ENCODE data around the gene PRR36. TPM values are rescaled to one million over a fixed set of nuclear protein-coding genes. Genes with fewer than 3 reads are reported as not detected.

Gene PRR36
- polyA plus RNA-seq, 4 donors, result 3.7 to 12.5 (median 7.2) TPM

DNA sequence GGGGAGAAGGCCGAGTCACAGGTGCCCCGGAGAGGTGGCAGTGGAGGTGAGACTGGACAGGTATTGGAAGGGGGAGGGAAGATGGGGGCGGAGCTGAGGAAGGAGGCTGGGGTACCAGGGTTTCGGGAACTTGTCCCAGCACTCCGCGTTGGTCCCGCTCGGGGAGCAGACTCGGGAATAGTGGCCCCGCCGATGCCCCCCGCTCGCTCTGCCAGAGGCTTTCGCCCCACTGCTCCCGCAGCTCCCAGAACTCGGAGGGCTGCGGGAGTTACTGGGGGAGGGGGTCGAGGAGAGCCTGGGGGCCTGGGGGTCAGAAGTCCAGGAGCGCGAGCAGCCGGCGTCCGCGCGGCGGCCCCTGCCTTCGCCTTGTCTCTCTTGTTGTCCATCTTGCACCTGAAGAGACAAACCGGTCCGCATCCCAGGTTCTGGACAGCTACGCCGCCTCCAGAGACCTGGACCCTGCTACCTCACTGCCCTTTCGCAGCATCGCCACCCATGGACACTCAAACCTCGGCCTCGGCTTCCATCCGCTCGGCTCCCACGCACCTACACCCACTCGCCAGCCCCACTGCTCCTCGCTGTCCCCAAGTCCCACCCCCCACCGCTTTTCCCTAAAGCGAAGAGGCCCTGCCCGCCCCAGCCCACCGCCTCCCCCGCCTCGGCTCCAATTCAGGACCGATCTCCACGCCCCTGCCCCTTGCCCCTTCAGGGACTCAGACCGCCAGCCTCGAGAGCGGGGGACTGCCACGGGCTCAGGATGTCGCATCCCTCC lies 700 bp downstream of the PRR36 start:
- no peak for DNase-seq (ENCODE audit: low read depth in 4 of 4, low spot score in 2 of 4)

DNA sequence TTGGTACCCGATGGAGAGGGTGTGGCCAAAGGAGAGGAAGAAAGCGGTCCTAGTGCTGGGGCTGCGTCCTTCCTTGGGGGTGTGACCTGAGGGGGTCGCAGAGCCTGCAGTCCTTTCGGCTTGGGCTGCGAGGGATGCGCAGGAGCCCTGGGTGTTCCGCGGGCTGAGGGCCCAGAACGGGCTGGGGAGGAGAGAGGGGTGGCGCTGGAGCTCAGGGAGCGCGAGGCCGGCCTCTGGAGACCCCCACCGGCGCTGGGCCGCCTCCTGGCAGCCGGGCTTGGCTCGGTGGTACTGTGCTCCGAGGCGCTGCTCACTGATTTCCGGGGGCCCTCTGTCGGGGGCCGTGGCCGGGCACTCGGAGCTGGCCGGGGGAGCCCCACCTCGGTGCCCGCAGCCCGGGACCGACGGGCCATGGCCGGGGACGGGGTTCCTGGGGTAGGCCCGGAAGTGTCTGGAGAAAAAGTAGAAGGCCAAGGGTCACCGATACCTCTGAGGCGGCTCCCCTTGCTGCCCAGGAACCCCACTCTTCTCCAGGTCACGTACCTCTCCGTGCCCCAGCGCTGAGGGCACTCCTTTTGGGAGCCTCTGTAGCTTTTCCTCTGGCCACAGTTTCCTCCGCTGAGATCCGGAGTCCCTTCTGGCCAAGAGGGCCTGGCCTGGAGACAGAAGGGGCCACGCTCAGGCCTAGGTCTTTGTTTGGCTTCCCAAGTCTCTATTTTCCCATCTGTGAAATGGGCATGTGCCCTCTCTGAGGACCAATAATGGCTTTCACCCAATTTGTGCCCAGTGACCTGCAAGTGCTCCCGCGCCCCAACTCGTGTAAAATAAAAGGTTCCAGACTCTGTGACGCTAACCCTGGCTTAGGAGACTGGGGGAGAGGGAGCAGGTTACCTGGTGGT lies 1.6 kb downstream of the PRR36 start:
- no peak for DNase-seq (ENCODE audit: low read depth in 4 of 4, low spot score in 2 of 4)

DNA sequence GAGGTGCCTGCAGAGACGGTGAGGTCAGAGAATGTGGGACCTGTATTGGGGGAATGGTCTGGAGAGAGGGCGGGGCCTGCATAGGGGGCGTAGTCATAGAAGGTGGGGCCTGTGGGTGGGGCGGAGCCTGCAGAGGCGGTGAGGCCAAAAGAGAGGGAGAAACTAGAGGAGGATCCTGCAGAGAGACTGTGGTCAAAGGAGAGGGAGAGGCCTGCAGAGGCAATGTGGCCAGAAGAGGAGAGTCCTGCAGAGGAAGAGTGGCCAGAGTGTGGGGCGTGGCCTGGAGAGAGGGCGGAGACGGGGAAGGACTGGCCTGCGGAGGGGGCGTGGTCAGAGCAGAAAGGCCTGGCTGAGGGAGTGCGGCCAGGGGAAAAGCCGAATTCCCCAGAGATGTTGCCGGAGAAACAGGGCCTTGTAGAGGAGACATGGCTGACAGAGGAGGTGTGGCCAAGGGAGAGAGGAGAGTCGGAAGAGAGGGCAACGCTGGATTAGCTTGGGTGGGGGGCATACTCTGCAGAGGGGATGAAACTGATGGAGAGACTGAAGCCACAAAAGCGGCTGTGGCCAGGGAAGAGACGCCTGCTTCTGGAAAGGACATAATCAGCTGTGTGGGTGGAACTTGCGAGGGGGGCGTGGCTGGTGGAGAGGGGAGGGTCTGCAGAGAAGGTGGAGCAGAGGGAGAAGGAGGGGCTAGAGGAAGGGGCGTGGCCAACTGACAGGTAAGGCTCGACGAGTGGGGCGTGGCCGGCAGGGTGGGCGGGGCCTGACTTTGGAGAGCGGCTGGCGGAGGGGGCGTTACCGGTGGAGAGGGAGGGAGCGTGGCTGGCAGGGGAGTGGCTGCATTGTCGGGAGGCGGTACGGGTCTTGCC lies 2.5 kb downstream of the PRR36 start:
- no peak for DNase-seq (ENCODE audit: low read depth in 4 of 4, low spot score in 2 of 4)

DNA sequence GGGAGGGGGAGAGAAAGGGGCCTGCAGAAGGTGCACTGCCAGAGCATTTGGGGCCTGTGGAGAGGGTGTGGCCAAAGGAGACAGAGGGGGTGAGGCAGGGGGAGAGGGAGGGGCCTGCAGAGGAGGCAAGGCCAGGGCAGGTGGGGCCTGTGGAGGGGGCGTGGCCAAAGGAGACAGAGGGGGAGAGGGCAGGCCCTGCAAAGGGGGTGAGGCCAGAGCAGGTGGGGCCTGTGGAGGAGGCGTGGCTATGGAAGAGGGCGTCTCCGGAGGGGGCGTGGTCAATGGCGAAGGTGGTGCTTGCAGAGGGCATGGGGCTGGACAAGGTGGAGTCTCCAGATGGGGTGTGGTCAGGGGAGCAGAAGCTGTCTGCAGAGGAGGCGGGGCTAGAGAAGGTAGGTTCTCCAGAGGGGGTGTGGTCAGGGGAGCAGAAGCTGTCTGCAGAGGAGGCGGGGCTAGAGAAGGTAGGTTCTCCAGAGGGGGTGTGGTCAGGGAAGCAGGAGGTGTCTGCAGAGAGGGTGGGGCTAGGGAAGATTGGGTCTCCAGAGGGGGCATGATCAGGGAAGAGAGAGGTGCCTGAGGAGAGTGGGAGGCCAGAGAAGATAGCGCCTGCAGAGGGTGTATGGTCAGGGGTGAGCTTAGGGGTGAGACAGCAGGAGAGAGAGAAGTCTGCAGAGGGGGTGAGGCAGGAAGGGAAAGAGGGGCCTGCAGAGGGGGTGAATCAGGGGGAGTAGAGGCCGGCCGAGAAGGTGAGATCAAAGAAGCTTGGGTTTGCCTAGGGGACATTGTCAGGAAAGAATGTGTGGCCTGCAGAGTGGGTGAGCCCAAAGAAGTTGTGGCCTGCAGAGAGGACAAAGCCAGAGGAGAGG lies 3.4 kb downstream of the PRR36 start:
- DNase-seq (ENCODE audit: low read depth in 4 of 4, low spot score in 2 of 4), result no peak

DNA sequence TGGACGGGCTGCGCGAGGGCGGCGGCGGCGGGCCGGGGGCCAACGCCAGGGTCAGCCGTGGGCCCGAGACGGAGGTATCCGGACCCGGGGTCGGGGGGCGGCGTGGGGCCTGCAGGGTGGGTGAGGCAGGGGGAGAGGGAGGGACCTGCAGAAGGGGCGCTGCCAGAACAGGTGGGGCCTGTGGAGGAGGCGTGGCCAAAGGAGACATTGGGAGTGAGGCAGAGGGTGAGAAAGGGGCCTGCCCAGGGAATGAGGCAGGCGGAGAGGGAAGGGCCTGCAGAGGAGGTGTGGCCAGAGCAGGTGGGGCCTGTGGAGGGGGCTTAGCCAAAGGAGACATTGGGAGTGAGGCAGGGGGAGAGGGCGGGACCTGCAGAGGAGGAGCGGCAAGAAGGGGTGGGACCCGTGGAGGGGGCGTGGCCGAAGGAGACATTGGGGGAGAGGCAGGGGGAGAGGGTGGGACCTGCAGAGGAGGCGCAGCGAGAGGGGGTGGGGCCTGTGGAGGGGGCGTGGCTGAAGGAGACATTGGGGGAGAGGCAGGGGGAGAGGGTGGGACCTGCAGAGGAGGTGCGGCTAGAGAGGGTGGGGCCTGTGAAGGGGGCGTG lies 4.2 kb downstream of the PRR36 start:
- no peak for DNase-seq (ENCODE audit: low read depth in 4 of 4, low spot score in 2 of 4)

DNA sequence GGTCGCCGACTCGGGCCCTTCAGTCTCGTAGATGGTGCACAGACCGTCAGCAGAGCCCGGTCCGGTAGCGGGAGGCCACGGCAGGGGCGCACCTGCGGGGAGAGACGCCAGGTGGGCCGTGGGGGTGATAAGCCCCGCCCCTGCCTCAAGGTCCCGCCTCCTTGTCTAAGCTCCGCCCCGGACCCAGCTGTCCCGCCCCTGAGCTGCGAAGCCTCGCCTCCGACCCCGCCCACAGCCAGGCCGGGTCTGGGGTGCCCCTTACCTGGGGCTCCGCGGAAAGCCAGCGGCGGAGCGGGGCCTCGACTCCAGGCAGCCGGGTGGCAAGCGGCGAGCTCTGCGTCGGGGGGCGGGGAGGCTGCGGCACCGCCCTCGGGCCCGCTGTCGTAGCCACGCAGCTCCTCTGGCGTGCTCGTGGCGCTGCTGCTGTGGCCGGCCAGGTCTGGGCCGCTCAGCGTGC lies 4.7 kb downstream of the PRR36 start:
- no peak for DNase-seq (ENCODE audit: low read depth in 4 of 4, low spot score in 2 of 4)

DNA sequence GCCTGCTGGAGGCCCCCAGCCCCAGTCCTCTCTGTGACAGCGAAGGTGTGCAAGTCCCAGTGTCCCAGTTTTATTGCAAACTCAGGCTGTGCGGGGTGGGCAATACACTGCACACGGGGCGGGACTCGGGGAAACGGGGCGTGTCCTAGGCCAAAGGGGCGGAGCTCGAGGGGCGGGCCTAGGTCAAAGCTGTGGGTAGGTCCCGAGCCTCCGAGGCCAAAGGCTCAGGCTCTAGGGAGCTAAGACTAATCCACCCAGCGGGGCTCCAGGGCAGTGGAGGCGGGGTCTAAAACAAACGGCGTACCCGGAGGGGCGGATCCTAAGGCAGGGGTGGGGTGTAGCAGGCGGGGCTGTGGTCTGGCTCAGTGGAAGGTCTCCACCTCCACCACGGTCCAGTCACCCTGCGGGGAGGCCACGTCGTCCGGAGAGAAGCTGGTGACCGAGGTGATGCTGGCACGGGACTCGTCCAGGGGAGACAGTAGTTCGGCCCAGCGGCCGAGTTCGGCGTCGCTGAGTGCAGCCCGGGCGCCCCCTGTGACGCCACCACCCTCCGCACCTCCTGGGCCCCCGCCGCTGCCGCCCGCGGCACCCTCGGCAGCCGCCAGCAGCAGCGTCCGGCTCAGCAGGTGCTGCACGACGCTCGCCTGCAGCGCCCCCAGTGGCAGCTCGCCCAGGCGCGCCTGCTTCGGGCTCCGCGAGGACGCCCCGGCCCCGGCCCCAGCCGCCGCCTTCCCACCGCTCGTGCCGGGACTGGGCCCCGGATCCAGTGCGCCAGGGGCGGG lies 5.3 kb downstream of the PRR36 start:
- no peak for DNase-seq (ENCODE audit: low read depth in 4 of 4, low spot score in 2 of 4)

DNA sequence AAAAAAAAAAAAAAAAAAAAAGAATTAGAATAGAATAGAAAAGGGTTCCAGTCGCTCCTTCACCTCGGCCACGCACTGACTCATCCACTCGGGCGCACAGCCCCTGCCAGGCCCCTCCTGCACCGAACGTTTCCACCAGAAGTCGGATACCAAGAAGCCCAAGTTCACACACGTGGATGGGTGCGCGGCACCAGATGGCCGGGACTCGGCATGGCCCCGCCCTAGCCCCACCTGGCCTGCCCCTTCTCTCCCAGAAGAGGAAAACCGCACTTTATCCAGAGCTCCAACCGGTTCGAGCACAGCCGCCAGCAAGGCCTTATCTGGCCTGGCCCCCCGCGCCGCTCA lies 5.9 kb downstream of the PRR36 start:
- DNase-seq (ENCODE audit: low read depth in 4 of 4, low spot score in 2 of 4), result no peak

DNA sequence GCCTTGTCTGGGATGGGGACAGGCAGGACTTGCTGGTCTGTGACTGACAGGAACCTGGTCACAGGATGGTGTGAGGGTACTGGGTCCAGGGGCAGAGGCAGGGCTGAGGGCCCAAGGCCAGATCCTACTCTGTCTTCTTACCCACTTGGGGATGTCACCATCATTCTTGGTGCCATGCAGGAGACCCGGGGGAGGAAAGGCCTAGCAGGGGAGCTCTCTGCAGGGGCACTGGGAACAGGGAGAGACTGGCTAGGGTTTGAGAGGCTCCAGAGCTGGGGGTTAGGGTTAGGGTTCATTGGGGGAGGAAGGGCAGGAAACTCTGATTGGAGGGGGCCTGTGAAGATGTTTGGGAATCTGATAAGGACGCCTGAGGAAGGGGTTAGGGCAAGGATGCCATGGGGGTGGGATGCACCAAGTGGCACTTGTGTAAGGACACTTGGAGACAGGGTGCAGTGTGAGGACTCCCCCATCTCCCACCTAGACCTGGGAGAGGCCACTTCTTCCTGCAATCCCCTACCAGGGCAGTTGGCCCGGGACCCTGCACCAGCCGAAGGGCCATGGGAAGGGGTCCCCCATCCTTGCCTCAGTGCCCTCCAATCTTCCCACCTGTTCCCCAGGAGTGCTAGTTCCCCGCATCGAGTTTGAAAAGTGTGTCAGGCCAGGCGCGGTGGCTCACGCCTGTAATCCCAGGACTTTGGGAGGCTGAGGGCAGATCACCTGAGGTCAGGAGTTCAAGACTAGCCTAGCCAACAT lies 6.9 kb downstream of the PRR36 start:
- no peak for DNase-seq (ENCODE audit: low read depth in 4 of 4, low spot score in 2 of 4)

DNA sequence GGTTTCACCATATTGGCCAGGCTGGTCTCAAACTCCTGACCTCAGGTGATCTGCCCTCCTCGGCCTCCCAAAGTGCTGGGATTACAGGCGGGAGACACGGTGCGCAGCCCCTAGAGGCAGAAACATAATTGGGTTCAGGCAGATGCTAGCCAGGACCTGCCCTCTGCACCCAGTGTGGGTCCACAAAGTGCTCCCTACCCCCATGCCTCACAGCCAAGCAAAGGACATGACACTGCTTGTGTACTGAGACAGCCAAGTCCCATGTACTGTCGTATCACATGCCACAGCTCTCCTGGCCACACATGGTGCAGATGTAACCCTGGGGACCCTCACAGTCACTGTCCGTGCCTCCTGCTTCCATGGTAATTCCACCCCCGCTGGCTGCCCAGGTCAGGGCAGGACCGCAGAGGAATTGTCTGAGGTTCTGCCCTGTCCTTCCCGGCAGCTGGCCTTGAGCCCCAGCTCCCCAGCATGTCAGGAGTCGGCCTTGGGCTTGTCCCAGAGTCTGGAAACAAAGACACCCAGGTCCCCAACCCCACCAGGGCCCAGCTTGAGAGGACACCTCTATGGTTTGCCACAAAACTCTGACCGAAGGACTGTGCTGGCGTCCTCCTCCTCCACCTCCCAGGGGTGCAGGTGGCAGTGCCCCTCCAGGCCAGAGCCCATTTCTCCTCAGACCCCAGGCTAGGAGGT lies 7.6 kb downstream of the PRR36 start:
- DNase-seq (ENCODE audit: low read depth in 4 of 4, low spot score in 2 of 4), result no peak

DNA sequence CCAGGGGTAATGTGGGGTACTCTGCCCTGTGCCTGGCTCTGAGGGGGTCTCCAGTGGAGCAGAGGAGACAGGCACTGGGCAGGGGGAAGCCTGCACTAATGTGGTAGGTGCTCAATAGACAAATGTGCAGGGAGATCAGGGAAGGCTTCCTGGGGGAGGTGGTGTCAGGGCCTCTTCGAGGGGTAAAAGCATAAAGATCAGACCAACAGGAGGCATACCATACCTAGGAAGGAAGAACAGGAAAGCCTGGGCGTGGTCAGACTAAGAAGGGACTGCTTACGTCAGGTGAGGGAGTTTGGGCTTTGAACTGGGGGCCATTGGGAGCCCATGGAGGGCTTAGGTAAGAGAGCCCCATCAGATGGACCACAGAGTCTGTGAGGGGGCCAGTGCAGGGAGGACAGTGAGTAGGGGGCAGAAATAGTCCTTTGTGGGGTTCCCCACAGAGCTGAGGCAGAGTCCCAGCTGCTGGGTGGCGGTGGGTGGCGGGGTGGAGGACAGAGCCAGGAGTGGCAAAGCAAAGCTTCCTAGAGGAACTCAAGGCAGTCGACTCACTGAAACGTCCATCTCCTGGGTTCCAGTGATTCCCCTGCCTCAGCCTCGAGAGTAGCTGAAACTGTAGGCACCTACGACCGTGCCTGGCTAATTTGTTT lies 8.8 kb downstream of the PRR36 start:
- DNase-seq (ENCODE audit: low read depth in 4 of 4, low spot score in 2 of 4), result no peak

DNA sequence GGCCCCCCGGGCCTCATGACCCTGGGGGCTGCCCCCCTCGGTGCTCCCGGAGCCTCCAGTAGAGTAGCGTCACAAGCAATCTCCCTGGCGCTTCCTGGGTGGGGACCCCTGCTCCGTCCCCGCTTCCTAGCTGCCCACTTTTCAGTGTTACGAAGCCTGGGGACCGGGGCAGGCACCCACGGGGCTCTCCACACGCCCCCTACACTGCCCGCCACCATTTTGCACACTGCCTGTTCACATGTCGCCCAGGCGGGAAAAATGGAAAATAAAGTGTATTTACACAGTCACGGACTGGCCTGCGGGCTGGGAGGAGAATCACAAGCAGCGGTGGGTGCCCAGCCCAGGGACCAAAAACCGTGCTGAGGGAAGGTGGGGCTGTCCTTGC lies 9.5 kb downstream of the PRR36 start:
- DNase-seq (ENCODE audit: low read depth in 4 of 4, low spot score in 2 of 4), result no peak

DNA sequence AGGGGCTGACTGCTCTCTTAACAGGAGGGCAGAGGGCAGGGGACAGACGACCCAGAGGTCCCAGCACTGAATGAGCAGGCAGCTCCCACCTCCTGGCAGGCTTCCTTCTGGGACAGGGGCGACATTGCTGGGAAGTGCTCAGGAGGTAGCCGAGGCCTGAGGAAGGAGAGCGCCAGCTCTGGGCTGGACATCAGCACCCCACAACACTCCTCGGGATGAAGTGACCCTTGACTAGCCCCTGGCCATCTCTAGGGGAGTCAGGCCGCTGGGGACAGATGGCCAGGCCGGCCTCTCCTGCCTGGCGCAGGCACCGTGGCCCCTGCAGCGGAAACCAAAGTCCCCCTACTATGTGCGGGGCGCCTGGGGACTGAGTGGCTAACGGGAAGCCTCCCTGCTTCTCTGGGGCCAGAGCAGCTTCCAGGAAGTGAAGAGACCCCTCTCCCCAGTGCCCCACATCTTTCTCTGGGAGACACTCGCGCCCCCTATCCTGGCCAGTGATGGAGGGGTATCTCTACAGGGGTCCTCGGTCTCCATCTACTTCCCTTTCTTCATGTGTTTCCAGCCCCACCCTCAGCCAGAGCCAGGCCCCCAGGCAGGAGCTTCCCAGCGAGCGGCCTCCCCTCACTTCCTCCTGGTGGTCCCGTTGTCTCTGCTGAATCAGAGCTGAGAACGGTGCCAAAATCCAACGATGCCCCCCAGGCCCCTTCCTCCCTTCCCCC lies 10.1 kb downstream of the PRR36 start:
- no peak for DNase-seq (ENCODE audit: low read depth in 4 of 4, low spot score in 2 of 4)

DNA sequence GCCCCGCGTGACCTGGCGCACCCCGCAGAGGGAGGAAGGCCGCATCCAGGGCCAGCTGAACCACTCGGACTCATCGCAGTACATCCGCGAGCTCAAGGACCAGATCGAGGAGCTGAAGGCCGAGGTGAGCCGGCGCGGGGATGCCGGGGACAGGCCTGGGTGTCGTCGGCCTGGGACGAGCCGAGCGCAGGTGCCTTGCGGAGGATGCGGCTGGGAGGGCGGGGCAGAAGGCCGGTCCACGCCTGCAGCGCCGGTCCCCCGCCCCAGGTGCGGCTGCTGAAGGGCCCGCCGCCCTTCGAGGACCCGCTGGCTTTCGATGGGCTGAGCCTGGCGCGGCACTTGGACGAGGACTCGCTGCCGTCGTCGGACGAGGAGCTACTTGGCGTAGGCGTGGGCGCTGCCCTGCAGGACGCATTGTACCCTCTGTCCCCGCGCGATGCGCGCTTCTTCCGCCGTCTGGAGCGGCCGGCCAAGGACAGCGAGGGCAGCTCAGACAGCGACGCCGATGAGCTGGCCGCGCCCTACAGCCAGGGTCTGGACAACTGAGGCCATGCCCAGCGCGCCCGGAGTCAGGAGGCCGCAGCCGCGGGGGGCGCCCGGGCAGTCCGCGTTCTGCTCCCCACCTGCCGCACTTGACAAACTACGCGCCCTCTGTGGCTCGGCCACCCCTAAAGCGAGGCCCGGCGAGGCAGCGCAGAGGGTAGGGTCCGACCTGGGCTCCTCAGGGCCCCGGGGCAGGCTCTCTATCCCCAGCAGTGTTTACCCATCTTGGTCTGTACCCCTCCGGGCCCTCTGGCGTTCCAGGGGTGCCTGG lies 10.8 kb downstream of the PRR36 start:
- DNase-seq (ENCODE audit: low read depth in 4 of 4, low spot score in 2 of 4), result no peak

DNA sequence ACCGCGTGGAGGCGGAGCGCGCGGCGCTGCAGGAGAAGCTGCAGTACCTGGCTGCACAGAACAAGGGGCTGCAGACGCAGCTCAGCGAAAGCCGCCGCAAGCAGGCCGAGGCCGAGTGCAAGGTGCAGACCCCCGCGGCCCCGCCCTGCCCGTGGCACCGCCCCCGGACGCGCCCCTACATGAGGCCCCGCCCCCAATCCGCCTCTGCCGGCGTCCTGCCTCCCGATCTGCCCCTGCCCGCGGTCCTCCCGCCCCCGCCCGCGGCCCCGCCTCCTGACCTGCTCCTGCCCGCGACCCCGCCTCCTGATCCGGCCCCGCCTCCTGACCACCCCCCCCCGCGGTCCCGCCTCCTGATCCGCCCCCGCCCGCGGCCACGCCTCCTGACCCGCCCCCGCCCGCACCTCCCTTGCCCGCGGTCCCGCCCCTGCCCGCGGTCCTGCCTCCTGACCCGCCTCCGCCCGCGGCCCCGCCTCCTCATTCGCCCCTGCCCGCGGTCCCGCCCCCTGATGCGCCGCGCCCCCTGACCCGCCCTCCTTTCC lies 11.7 kb downstream of the PRR36 start:
- DNase-seq (ENCODE audit: low read depth in 4 of 4, low spot score in 2 of 4), result no peak
